SU-DHL-6 (cell line): ENCODE measurements around the gene ZNF154.

Experiments used
- EZH2phosphoT487 ChIP-seq: fragments of 200-600 bp; sonication (generic), shearing (Covaris generic); conservative IDR thresholded peaks from 2 replicates; pipeline ENCODE4 v1.6.1; 2018; ENCODE audit warnings: mild to moderate bottlenecking, antibody characterized with exemption, low read length, moderate library complexity, mixed read lengths
- TF ChIP-seq, protein P1 (sequence below): fragments of 200-600 bp; sonication (generic); IDR thresholded peaks from one replicate; pipeline ENCODE4 v1.5.1; 2017; ENCODE audit warnings: antibody characterized with exemption, mild to moderate bottlenecking, low read length, moderate library complexity; ENCODE audit not compliant: insufficient read depth, poor library complexity, severe bottlenecking

DNA sequence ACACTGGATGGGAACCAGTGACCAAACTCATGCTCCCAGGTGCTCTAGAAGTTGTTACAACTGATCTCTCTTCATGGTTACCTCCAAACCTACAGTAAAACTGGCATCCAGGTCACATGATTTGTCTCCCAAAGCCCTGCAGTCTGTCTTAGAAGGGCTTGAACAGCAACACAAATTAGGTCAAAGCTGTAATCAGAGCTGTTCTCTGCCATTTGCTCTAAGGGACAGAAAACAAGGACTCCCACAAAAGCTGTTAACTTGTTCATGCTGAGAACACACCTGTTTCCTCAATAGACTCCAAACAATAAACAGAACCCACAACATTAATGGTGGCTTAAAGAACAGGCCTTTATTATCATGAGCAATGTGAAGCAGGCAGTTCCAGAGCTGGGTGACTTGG, 10.4 kb upstream of the ZNF154 start:
- TF ChIP-seq, protein P1, sequence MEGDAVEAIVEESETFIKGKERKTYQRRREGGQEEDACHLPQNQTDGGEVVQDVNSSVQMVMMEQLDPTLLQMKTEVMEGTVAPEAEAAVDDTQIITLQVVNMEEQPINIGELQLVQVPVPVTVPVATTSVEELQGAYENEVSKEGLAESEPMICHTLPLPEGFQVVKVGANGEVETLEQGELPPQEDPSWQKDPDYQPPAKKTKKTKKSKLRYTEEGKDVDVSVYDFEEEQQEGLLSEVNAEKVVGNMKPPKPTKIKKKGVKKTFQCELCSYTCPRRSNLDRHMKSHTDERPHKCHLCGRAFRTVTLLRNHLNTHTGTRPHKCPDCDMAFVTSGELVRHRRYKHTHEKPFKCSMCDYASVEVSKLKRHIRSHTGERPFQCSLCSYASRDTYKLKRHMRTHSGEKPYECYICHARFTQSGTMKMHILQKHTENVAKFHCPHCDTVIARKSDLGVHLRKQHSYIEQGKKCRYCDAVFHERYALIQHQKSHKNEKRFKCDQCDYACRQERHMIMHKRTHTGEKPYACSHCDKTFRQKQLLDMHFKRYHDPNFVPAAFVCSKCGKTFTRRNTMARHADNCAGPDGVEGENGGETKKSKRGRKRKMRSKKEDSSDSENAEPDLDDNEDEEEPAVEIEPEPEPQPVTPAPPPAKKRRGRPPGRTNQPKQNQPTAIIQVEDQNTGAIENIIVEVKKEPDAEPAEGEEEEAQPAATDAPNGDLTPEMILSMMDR = no peak
- no peak for TF ChIP-seq EZH2phosphoT487
